Measurements from ENCODE around the gene IGFBP2. TPM values are rescaled to one million over a fixed set of nuclear protein-coding genes. Genes with fewer than 3 reads are reported as not detected.
"Not testable (repeated sequence)": the region's sequence is repeated elsewhere in the genome, so short reads cannot be mapped to it uniquely, and the experiment has no call there.

The IGFBP2 gene
- total and polyA plus RNA-seq, 4 donors = 88.8 to 1,119 (median 352) TPM

DNA sequence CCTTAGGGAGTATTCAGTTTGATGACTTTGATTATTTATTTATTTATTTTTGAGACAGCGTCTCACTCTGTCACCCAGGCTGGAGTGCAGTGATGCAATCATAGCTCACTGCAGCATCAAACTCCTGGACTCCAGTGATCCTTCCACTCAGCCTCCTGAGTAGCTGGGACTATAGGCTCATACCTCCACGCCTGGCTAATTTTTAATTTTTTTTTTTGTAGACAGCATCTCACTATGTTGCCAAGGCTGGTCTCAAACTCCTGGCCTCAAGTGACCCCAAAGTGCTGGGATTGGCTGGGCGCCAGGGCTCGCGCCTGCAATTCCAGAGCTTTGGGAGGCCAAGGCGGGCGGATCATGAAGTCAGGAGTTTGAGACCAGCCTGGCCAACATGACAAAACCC, 35.4 kb upstream of the IGFBP2 start:
- not testable (repeated sequence) for H3K9ac ChIP-seq (ENCODE audit: low read depth in 1 of 2, low read length in 2 of 2); H3K27me3 ChIP-seq (ENCODE audit: control insufficient read depth in 4 of 4, insufficient read depth in 4 of 4, low read length in 3 of 4); H3K4me3 ChIP-seq (ENCODE audit: low read depth in 1 of 3, low read length in 3 of 3); DNase-seq (ENCODE audit: low spot score); H3K36me3 ChIP-seq (ENCODE audit: control insufficient read depth in 4 of 4, insufficient read depth in 3 of 4, low read depth in 1 of 4, low read length in 3 of 4); H3K9me3 ChIP-seq (ENCODE audit: control insufficient read depth in 4 of 4, low read length in 3 of 4); H3K27ac ChIP-seq (ENCODE audit: low read depth in 1 of 2, low read length in 2 of 2)
- 58% methylated on average over 7 of the region's 7 CpGs for WGBS
- TF ChIP-seq ATF3 (IDR thresholded peaks at IDR 0.05) = peak; percentile 52
- TF ChIP-seq RXRA (IDR thresholded peaks at IDR 0.05) = peak in 1 of 2 donors; percentile 39
- peak in 1 of 2 donors; percentile 17 for TF ChIP-seq HNF4A (conservative IDR thresholded peaks at IDR 0.05)
- peaks cover 0 to 15% (median 8%) of the 10 kb centered on the region in 4 donors for H3K4me1 ChIP-seq (ENCODE audit: control insufficient read depth in 4 of 4, insufficient read depth in 4 of 4, low read length in 3 of 4)

GRCh38 chr2:216601632-216602409, 31.4 kb upstream of the IGFBP2 start:
- Histone ChIP-seq H3K9me3 (ENCODE audit: control insufficient read depth in 4 of 4, low read length in 3 of 4) (no peaks in the 10 kb centered on the region), H3K27ac (ENCODE audit: low read depth in 1 of 2, low read length in 2 of 2) (no peak overlapping the region), H3K9ac (ENCODE audit: low read depth in 1 of 2, low read length in 2 of 2) (no peak overlapping the region), H3K4me3 (ENCODE audit: low read depth in 1 of 3, low read length in 3 of 3) (no peak overlapping the region), H3K36me3 (ENCODE audit: control insufficient read depth in 4 of 4, insufficient read depth in 3 of 4, low read depth in 1 of 4, low read length in 3 of 4) (no peaks in the 10 kb centered on the region), H3K4me1 (ENCODE audit: control insufficient read depth in 4 of 4, insufficient read depth in 4 of 4, low read length in 3 of 4) (peaks cover 0 to 7% (median 2%) of the 10 kb centered on the region in 4 donors), H3K27me3 (ENCODE audit: control insufficient read depth in 4 of 4, insufficient read depth in 4 of 4, low read length in 3 of 4) (no peaks in the 10 kb centered on the region)
- no peak for DNase-seq (ENCODE audit: low spot score)
- WGBS = 93% methylated on average over 12 of the region's 12 CpGs
- TF ChIP-seq, protein P1, sequence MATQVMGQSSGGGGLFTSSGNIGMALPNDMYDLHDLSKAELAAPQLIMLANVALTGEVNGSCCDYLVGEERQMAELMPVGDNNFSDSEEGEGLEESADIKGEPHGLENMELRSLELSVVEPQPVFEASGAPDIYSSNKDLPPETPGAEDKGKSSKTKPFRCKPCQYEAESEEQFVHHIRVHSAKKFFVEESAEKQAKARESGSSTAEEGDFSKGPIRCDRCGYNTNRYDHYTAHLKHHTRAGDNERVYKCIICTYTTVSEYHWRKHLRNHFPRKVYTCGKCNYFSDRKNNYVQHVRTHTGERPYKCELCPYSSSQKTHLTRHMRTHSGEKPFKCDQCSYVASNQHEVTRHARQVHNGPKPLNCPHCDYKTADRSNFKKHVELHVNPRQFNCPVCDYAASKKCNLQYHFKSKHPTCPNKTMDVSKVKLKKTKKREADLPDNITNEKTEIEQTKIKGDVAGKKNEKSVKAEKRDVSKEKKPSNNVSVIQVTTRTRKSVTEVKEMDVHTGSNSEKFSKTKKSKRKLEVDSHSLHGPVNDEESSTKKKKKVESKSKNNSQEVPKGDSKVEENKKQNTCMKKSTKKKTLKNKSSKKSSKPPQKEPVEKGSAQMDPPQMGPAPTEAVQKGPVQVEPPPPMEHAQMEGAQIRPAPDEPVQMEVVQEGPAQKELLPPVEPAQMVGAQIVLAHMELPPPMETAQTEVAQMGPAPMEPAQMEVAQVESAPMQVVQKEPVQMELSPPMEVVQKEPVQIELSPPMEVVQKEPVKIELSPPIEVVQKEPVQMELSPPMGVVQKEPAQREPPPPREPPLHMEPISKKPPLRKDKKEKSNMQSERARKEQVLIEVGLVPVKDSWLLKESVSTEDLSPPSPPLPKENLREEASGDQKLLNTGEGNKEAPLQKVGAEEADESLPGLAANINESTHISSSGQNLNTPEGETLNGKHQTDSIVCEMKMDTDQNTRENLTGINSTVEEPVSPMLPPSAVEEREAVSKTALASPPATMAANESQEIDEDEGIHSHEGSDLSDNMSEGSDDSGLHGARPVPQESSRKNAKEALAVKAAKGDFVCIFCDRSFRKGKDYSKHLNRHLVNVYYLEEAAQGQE (IDR thresholded peaks at IDR 0.05) = no peak
- TF ChIP-seq HNF4G (IDR thresholded peaks at IDR 0.05) = no peak
- TF ChIP-seq SP1 (IDR thresholded peaks at IDR 0.05) = no peak
- no peak for TF ChIP-seq FOXA2 (IDR thresholded peaks at IDR 0.05)
- no peak for TF ChIP-seq JUND (IDR thresholded peaks at IDR 0.05)
- TF ChIP-seq ATF3 (IDR thresholded peaks at IDR 0.05) = no peak
- no peak for TF ChIP-seq EGR1 (IDR thresholded peaks at IDR 0.05; ENCODE audit: low read depth in 2 of 2)
- no peak for TF ChIP-seq FOXA1 (IDR thresholded peaks at IDR 0.05)
- TF ChIP-seq HNF4A (conservative IDR thresholded peaks at IDR 0.05) = no peak
- TF ChIP-seq, protein P2, sequence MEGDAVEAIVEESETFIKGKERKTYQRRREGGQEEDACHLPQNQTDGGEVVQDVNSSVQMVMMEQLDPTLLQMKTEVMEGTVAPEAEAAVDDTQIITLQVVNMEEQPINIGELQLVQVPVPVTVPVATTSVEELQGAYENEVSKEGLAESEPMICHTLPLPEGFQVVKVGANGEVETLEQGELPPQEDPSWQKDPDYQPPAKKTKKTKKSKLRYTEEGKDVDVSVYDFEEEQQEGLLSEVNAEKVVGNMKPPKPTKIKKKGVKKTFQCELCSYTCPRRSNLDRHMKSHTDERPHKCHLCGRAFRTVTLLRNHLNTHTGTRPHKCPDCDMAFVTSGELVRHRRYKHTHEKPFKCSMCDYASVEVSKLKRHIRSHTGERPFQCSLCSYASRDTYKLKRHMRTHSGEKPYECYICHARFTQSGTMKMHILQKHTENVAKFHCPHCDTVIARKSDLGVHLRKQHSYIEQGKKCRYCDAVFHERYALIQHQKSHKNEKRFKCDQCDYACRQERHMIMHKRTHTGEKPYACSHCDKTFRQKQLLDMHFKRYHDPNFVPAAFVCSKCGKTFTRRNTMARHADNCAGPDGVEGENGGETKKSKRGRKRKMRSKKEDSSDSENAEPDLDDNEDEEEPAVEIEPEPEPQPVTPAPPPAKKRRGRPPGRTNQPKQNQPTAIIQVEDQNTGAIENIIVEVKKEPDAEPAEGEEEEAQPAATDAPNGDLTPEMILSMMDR (IDR thresholded peaks at IDR 0.05; ENCODE audit: low read depth, low read length, missing input control) = no peak
- no peak for TF ChIP-seq GABPA (IDR thresholded peaks at IDR 0.05 in 1 of 2, conservative IDR thresholded peaks at IDR 0.05 in 1 of 2)
